Naive thymus-derived CD4-positive, alpha-beta T cell (primary cell): ENCODE data around the gene IGHMBP2. TPM values are rescaled to one million over a fixed set of nuclear protein-coding genes. Genes with fewer than 3 reads are reported as not detected.

Source experiments
- ATAC-seq: fragments of 150-1000 bp; cut with Tn5 transposase; 2 replicates; pipeline ENCODE4 v1.10.0; 2021; ENCODE audit warnings: mild to moderate bottlenecking, moderate library complexity
- CTCF ChIA-PET: fragments of 350-600 bp; sonication (Branson Sonifier 250); formaldehyde crosslinking; loops from one replicate; lab custom pipeline; 2021; ENCODE audit warnings: antibody characterized with exemption; lab: Charles Lee
- POLR2A ChIA-PET: fragments of 350-600 bp; sonication (Branson Sonifier 250); formaldehyde crosslinking; loops from one replicate; lab custom pipeline; 2021; ENCODE audit warnings: antibody characterized with exemption, inconsistent platforms; lab: Charles Lee
- DNase-seq, 9 donors: peaks; one replicate each; pipeline versions ENCODE4 v3.0.0 to v3.0.0-alpha.2; 2020 to 2022; ENCODE audit warnings: mixed read lengths in 1 of 9
- H3K27ac ChIP-seq: one replicate; pipeline ENCODE4 v1.7.0; 2013; ENCODE audit warnings: mild to moderate bottlenecking, low read depth, low read length, moderate library complexity
- H3K27me3 ChIP-seq, 2 donors: one replicate each; pipeline ENCODE4 v1.7.0; 2013; ENCODE audit warnings: low read length in 2 of 2, mild to moderate bottlenecking in 2 of 2, moderate library complexity in 2 of 2; ENCODE audit not compliant: control insufficient read depth in 2 of 2, insufficient read depth in 2 of 2
- H3K36me3 ChIP-seq, 3 experiments: 1 replicate in 2 of 3; 2 replicates in 1 of 3; pipeline ENCODE4 v1.7.0; 2013; ENCODE audit warnings: low read length in 3 of 3, mild to moderate bottlenecking in 3 of 3, moderate library complexity in 1 of 3; ENCODE audit not compliant: insufficient read depth in 3 of 3, control insufficient read depth in 2 of 3
- H3K4me1 ChIP-seq, 2 donors: one replicate each; pipeline ENCODE4 v1.7.0; 2013; ENCODE audit warnings: low read length in 2 of 2, mild to moderate bottlenecking in 2 of 2, moderate library complexity in 1 of 2; ENCODE audit not compliant: control insufficient read depth in 2 of 2, insufficient read depth in 2 of 2
- H3K4me3 ChIP-seq: 2 replicates; pipeline ENCODE4 v1.7.0; 2013; ENCODE audit warnings: mild to moderate bottlenecking, low read length
- H3K9me3 ChIP-seq, 3 experiments: 1 replicate in 2 of 3; 2 replicates in 1 of 3; pipeline ENCODE4 v1.7.0; 2013; ENCODE audit warnings: low read length in 3 of 3; ENCODE audit not compliant: control insufficient read depth in 2 of 3
- H3K27ac Mint-ChIP-seq, 9 donors: one replicate each; pipeline ENCODE4 v1.8.0; 2020 to 2022; ENCODE audit warnings: mixed read lengths in 9 of 9, mild to moderate bottlenecking in 8 of 9, moderate library complexity in 5 of 9, inconsistent platforms in 2 of 9
- H3K27me3 Mint-ChIP-seq, 5 donors: one replicate each; pipeline ENCODE4 v1.8.0; 2021 to 2022; ENCODE audit warnings: mixed read lengths in 5 of 5, mild to moderate bottlenecking in 1 of 5
- H3K36me3 Mint-ChIP-seq, 5 donors: one replicate each; pipeline ENCODE4 v1.8.0; 2020 to 2022; ENCODE audit warnings: mixed read lengths in 5 of 5, mild to moderate bottlenecking in 3 of 5, inconsistent platforms in 1 of 5
- H3K4me1 Mint-ChIP-seq, 7 donors: one replicate each; pipeline ENCODE4 v1.8.0; 2020 to 2022; ENCODE audit warnings: mixed read lengths in 7 of 7, mild to moderate bottlenecking in 3 of 7, inconsistent platforms in 1 of 7
- H3K4me3 Mint-ChIP-seq, 10 donors: one replicate each; pipeline ENCODE4 v1.8.0; 2020 to 2022; ENCODE audit warnings: mild to moderate bottlenecking in 10 of 10, mixed read lengths in 10 of 10, moderate library complexity in 6 of 10, inconsistent platforms in 2 of 10
- H3K9me3 Mint-ChIP-seq, 11 donors: one replicate each; pipeline ENCODE4 v1.8.0; 2020 to 2022; ENCODE audit warnings: mixed read lengths in 11 of 11, mild to moderate bottlenecking in 4 of 11, inconsistent platforms in 1 of 11, moderate library complexity in 1 of 11
- intact Hi-C, 2 donors: fragments of 100-400 bp; cut with micrococcal nuclease; formaldehyde crosslinking; loops; one replicate each; pipeline ENCODE4 v1.15.1; 2023
- polyA plus RNA-seq, 2 donors: library from polyadenylated mRNA; unstranded; fragments of 300-500 nt; fragmentation: Illumina TruSeq; gene quantifications; one replicate each; pipeline ENCODE4 v1.2.3, GENCODE V29; 2021
- total RNA-seq, 6 experiments: library from RNA in 5 of 6; stranded (reverse) in 5 of 6; gene quantifications; 1 replicate in 5 of 6; 2 replicates in 1 of 6; pipeline ENCODE4 v1.2.3 and lab custom pipeline; 2021 to 2026

Gene IGHMBP2
- total and polyA plus RNA-seq, 7 experiments from 2014 or later, result 4.4 to 41.4 (median 32.2) TPM

DNA sequence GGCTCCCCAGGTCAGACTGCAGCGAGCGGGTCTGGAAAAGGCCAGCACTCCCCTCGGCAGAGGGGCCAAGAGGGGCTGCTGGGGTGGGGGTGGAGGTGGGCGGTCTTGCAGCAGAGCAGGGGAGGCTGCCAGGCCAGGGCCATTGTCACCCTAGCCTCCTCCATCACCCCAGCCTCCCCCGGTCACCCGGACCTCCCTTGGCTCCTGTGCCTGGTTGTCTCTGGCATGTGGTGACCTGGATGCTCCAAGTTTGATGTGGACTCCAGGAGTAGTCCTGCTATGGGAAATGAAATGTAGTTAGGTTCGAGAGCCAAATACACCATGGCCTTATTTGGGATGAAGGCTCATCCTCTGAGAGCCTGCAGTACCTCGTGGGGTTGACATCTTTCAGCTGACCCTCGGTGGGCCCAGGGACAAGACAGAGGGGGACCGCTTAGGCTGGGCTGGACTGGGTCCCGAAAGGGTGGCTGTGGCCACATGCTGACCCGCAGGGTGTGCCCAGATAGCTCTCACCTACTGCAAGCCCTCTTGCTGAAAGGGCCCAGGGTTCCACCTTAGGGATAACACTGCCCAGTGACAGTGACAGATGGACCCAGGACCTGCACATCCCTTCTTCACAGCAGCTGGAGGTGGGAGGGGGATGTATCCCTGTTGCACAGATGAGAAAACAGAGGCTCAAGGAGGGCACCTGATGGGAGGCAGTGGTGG lies 53.0 kb downstream of the IGHMBP2 start:
- Mint-ChIP-seq H3K27ac (no peak overlapping the region), H3K4me1 (peaks cover 0 to 6% (median under 1%) of the 10 kb centered on the region in 7 donors), H3K27me3 (no peaks in the 10 kb centered on the region), H3K36me3 (no peaks in the 10 kb centered on the region), H3K9me3 (peaks cover 0 to 5% (median 0%) of the 10 kb centered on the region in 11 donors), H3K4me3 (peak overlapping the region in 1 of 10 donors; percentile 28)
- ChIA-PET POLR2A (no interaction called here), CTCF (no interaction called here)
- Histone ChIP-seq H3K4me1 (no peaks in the 10 kb centered on the region), H3K9me3 (no peaks in the 10 kb centered on the region), H3K27ac (no peak overlapping the region), H3K4me3 (no peak overlapping the region), H3K27me3 (no peaks in the 10 kb centered on the region), H3K36me3 (no peaks in the 10 kb centered on the region)
- DNase-seq (no peak), ATAC-seq (no peak)
- intact Hi-C loops, result loop anchor here in 1 of 2 donors (1.0 kb wide), 1 partner anchor 132 kb away; no protein-coding TSS in a partner anchor

DNA sequence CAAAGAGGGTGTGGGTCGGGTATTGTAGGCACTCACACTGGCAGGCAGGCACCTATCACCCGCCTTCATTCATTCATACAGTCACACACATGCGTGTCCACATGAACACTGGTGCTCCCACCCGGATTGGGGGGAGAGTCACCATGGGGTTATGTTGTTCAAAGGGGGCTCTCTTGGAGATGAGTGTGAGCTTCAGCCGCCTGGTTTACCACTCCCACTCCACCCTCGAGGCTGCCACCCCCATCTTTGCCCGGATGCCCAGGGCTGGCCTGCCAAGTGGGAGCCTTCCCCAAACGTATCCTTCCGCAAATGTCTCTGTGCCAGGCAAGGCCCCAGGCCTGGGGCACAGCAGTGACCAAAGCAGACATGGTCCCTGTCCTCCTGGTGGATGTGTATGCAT lies 54.5 kb downstream of the IGHMBP2 start:
- ATAC-seq (no peak), DNase-seq (no peak)
- Histone ChIP-seq H3K36me3 (no peaks in the 10 kb centered on the region), H3K4me1 (peaks cover 0 to 2% of the 10 kb centered on the region in 2 donors), H3K27ac (no peak overlapping the region), H3K27me3 (no peaks in the 10 kb centered on the region), H3K9me3 (no peaks in the 10 kb centered on the region), H3K4me3 (no peak overlapping the region)
- Mint-ChIP-seq H3K9me3 (peaks cover 0 to 6% (median 0%) of the 10 kb centered on the region in 11 donors), H3K4me1 (peaks cover 5 to 13% (median 9%) of the 10 kb centered on the region in 7 donors), H3K27me3 (no peaks in the 10 kb centered on the region), H3K36me3 (peaks cover 0 to 8% (median 0%) of the 10 kb centered on the region in 5 donors), H3K27ac (no peak overlapping the region), H3K4me3 (no peak overlapping the region)
- intact Hi-C loops, result no loop called here
- ChIA-PET CTCF (no interaction called here), POLR2A (interaction anchor here (1.2 kb wide), 1 partner anchor 16 kb away, joined by 3 read pairs; no protein-coding TSS in a partner anchor)

DNA sequence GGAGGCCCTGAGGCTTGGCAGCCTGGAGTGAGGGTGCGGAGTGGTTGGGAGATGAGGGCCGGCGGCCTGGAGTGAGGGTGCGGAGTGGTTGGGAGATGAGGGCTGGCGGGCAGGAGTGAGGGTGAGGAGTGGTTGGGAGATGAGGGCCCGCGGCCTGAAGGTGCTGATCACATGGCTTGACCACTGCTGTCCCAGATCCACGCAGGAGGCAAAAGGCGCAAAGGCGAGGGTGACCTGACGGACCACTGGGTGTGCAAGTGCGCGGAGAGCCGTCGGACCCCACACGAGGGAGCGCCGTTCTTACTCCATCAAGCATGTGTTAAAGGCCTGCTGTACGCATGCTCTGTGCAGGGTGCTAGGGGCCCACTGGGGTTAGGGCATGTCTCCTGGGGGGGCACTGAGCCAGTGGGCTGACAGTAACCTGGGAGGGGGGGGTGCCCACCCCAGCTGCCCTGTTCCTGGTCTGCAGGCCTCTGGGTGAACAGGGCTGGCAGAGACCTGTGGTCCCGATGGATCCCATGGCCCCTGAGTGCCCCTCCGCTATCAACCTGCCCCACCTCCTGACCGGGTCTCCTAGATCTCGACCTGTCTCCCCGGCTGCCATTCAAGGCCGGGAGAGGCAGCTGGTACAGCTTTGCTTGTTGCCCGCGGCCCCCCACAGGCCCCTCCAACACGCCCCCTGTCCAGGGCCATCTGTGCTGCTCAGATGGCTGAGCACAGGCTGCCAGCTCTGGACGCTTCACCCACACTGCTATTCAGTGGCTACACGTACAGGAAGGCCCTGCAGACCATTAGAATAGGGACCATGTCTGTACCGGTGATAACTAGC lies 56.0 kb downstream of the IGHMBP2 start:
- POLR2A ChIA-PET, result no interaction called here
- H3K4me1 Mint-ChIP-seq, result peaks cover 0 to 25% (median 11%) of the 10 kb centered on the region in 7 donors
- H3K4me1 ChIP-seq, result peaks cover 0 to 8% of the 10 kb centered on the region in 2 donors
- H3K36me3 ChIP-seq, result no peaks in the 10 kb centered on the region
- no peak overlapping the region for H3K27ac ChIP-seq
- H3K36me3 Mint-ChIP-seq, result peaks cover 0 to 19% (median 0%) of the 10 kb centered on the region in 5 donors
- H3K4me3 Mint-ChIP-seq, result no peak overlapping the region
- H3K9me3 ChIP-seq, result no peaks in the 10 kb centered on the region
- no peaks in the 10 kb centered on the region for H3K27me3 Mint-ChIP-seq
- H3K27me3 ChIP-seq, result no peaks in the 10 kb centered on the region
- DNase-seq, result no peak
- CTCF ChIA-PET, result no interaction called here
- no peak overlapping the region for H3K4me3 ChIP-seq
- ATAC-seq, result no peak
- peaks cover 0 to 6% (median 0%) of the 10 kb centered on the region in 11 donors for H3K9me3 Mint-ChIP-seq
- H3K27ac Mint-ChIP-seq, result no peak overlapping the region
- intact Hi-C loops, result loop anchor here in 1 of 2 donors (5.0 kb wide), 1 partner anchor 57 kb away; the partner anchor contains the start of genes IGHMBP2 and MRPL21

DNA sequence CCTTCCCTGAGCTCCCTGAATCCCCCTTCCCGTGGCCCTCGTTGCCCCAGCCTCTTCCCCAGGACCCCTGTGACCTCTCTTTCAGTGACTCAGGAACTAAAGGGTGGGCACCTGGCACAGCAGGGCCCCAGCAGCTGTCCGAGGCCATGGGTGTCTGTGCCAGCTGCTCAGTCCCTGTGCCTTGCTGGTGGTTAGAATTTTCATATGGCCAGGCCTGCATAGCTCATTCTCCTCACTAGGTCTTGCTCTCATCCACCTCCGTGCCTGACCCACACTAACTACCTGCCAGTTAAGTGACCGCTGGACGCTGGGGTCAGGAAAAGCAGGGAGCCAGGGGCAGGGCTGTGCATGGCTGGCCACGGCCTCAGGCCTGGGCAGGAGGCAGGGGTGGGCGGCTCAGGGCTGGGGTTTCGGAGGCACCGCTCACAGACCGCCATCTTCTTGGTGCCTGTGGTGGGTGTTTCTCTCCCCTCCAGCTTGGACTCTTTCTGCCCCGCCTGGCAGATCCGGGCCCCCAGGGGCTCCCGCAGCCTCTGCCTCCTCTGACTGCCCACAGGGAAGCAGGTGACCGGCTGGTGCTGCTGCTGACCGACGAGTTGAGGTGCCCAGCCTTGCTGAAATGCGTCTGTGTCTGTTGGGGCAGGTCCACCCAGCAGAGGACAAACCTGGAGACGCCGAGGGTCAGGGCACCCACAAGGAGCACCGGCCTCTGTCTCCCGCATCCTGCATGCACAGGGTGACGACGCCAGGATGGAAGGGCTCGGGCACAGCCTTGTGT lies 56.8 kb downstream of the IGHMBP2 start:
- H3K4me3 ChIP-seq, result no peak overlapping the region
- peaks cover 0 to 8% of the 10 kb centered on the region in 2 donors for H3K4me1 ChIP-seq
- no peak overlapping the region for H3K27ac Mint-ChIP-seq
- ATAC-seq (no peak), DNase-seq (no peak)
- no peaks in the 10 kb centered on the region for H3K27me3 ChIP-seq
- no peaks in the 10 kb centered on the region for H3K9me3 ChIP-seq
- ChIA-PET POLR2A (no interaction called here), CTCF (no interaction called here)
- H3K27me3 Mint-ChIP-seq, result no peaks in the 10 kb centered on the region
- H3K4me3 Mint-ChIP-seq, result no peak overlapping the region
- H3K27ac ChIP-seq, result no peak overlapping the region
- peaks cover 0 to 28% (median 9%) of the 10 kb centered on the region in 7 donors for H3K4me1 Mint-ChIP-seq
- H3K9me3 Mint-ChIP-seq, result peaks cover 0 to 6% (median 0%) of the 10 kb centered on the region in 11 donors
- H3K36me3 Mint-ChIP-seq, result peaks cover 0 to 24% (median 0%) of the 10 kb centered on the region in 5 donors
- H3K36me3 ChIP-seq, result no peaks in the 10 kb centered on the region
- intact Hi-C loops, result loop anchor here in 1 of 2 donors (5.0 kb wide), 1 partner anchor 58 kb away; the partner anchor contains the start of genes IGHMBP2 and MRPL21

DNA sequence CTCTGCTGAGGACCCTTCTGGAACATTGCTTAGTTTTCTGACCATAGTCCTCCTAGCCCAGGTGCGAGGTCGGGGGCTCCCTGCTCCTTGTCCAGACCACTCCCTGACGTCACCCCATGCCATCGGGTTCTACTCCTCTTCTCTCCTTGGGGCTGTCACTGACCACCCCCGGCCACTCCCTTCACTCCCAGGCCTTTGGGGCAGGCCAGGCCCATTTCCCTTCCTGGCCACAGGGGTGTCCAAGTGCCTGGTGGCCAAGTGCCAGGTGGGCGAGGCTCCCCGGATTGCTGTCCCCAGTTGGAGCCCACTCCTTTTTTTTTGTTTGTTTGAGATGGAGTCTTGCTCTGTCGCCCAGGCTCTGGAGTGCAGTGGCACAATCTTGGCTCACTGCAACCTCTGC lies 57.6 kb downstream of the IGHMBP2 start:
- Mint-ChIP-seq H3K4me3 (no peak overlapping the region), H3K4me1 (peaks cover 1 to 36% (median 16%) of the 10 kb centered on the region in 7 donors), H3K27me3 (no peaks in the 10 kb centered on the region), H3K9me3 (peaks cover 0 to 6% (median 0%) of the 10 kb centered on the region in 11 donors), H3K27ac (no peak overlapping the region), H3K36me3 (peaks cover 0 to 26% (median 0%) of the 10 kb centered on the region in 5 donors)
- ChIA-PET POLR2A (no interaction called here), CTCF (no interaction called here)
- no peaks in the 10 kb centered on the region for H3K27me3 ChIP-seq
- intact Hi-C loops, result loop anchor here in 1 of 2 donors (5.0 kb wide), 1 partner anchor 59 kb away; the partner anchor contains the start of genes IGHMBP2 and MRPL21
- DNase-seq (no peak), ATAC-seq (no peak)
- H3K9me3 ChIP-seq, result no peaks in the 10 kb centered on the region
- peaks cover 2 to 9% of the 10 kb centered on the region in 2 donors for H3K4me1 ChIP-seq
- H3K36me3 ChIP-seq, result no peaks in the 10 kb centered on the region
- no peak overlapping the region for H3K4me3 ChIP-seq
- no peak overlapping the region for H3K27ac ChIP-seq
